HEK293 (cell line): ENCODE measurements around the gene DENND5A.

Experiments
- CTCF ChIA-PET: fragments of 350-600 bp; formaldehyde crosslinking; extraction: SDS; loops from one replicate; lab custom pipeline; 2021; ENCODE audit warnings: antibody characterized with exemption; lab: Yijun Ruan, JAX
- POLR2A ChIA-PET: fragments of 300-600 bp; formaldehyde crosslinking; extraction: SDS; loops from one replicate; lab custom pipeline; 2020; ENCODE audit warnings: antibody characterized with exemption, inconsistent platforms; lab: Yijun Ruan, JAX
- H3K27ac ChIP-seq: fragments of 200-500 bp; sonication (Bioruptor generic); 2 replicates; pipeline ENCODE4 v1.5.1; 2014; ENCODE audit warnings: low read depth, low read length, control low read depth, inconsistent platforms; ENCODE audit errors: extremely low read depth
- H3K36me3 ChIP-seq, 2 experiments: fragments of 200-500 bp in 1 of 2; sonication (Bioruptor generic) in 1 of 2; 1 replicate in 1 of 2; 2 replicates in 1 of 2; pipeline ENCODE4 v1.5.1; 2014 to 2017; ENCODE audit warnings: inconsistent platforms in 2 of 2, low read length in 2 of 2; ENCODE audit not compliant: control insufficient read depth in 2 of 2, insufficient read depth in 1 of 2
- H3K4me1 ChIP-seq: fragments of 200-500 bp; sonication (Bioruptor generic); 2 replicates; pipeline ENCODE4 v1.5.1; 2014; ENCODE audit warnings: mild to moderate bottlenecking, low read length, inconsistent platforms; ENCODE audit not compliant: control insufficient read depth, insufficient read depth
- H3K4me3 ChIP-seq: 2 replicates; pipeline ENCODE4 v1.5.1; 2011; ENCODE audit warnings: low read depth, mild to moderate bottlenecking, control low read depth, low read length, moderate library complexity
- H3K9me3 ChIP-seq: fragments of 200-500 bp; sonication (Bioruptor generic); 2 replicates; pipeline ENCODE4 v1.5.1; 2014; ENCODE audit warnings: low read depth, low read length, inconsistent platforms; ENCODE audit not compliant: control insufficient read depth, insufficient read depth
- BCL11B ChIP-seq: fragments of 450-650 bp; formaldehyde crosslinking; IDR thresholded peaks from 2 replicates; pipeline ENCODE4 v1.5.1; 2016; ENCODE audit warnings: low read depth, missing biosample characterization, missing genetic modification characterization
- FEZF1 ChIP-seq: fragments of 450-650 bp; formaldehyde crosslinking; IDR thresholded peaks from 2 replicates; pipeline ENCODE4 v1.5.1; 2016; ENCODE audit warnings: missing biosample characterization, missing genetic modification characterization
- IKZF3 ChIP-seq: fragments of 450-650 bp; IDR thresholded peaks from 2 replicates; pipeline ENCODE4 v1.5.0; 2018; ENCODE audit warnings: missing biosample characterization, mild to moderate bottlenecking, missing genetic modification characterization, moderate library complexity
- INSM2 ChIP-seq: fragments of 450-650 bp; formaldehyde crosslinking; IDR thresholded peaks from 2 replicates; pipeline ENCODE4 v1.5.1; 2016; ENCODE audit warnings: missing biosample characterization, missing genetic modification characterization
- KLF17 ChIP-seq: fragments of 450-650 bp; formaldehyde crosslinking; IDR thresholded peaks from 2 replicates; pipeline ENCODE4 v1.5.1; 2016; ENCODE audit warnings: missing biosample characterization, missing genetic modification characterization
- SP7 ChIP-seq: fragments of 450-650 bp; formaldehyde crosslinking; IDR thresholded peaks from 2 replicates; pipeline ENCODE4 v1.5.1; 2016; ENCODE audit warnings: missing biosample characterization, missing genetic modification characterization
- WT1 ChIP-seq: fragments of 450-650 bp; formaldehyde crosslinking; IDR thresholded peaks from 2 replicates; pipeline ENCODE4 v1.5.1; 2016; ENCODE audit warnings: missing biosample characterization, missing genetic modification characterization
- ZNF132 ChIP-seq: fragments of 450-650 bp; formaldehyde crosslinking; IDR thresholded peaks from 2 replicates; pipeline ENCODE4 v1.5.1; 2017; ENCODE audit warnings: missing biosample characterization, missing genetic modification characterization, borderline replicate concordance
- ZNF133 ChIP-seq: fragments of 450-650 bp; formaldehyde crosslinking; IDR thresholded peaks from 2 replicates; pipeline ENCODE4 v1.5.1; 2016; ENCODE audit warnings: missing biosample characterization, missing genetic modification characterization
- ZNF138 ChIP-seq: fragments of 450-650 bp; formaldehyde crosslinking; IDR thresholded peaks from 2 replicates; pipeline ENCODE4 v1.5.1; 2016; ENCODE audit warnings: missing biosample characterization, missing genetic modification characterization, borderline replicate concordance
- ZNF214 ChIP-seq: fragments of 450-650 bp; formaldehyde crosslinking; IDR thresholded peaks from 2 replicates; pipeline ENCODE4 v1.5.1; 2017; ENCODE audit warnings: missing biosample characterization, mild to moderate bottlenecking, missing genetic modification characterization, borderline replicate concordance
- ZNF239 ChIP-seq: fragments of 450-650 bp; formaldehyde crosslinking; IDR thresholded peaks from 2 replicates; pipeline ENCODE4 v1.5.1; 2016; ENCODE audit warnings: missing biosample characterization, missing genetic modification characterization
- ZNF292 ChIP-seq: fragments of 450-650 bp; formaldehyde crosslinking; IDR thresholded peaks from 2 replicates; pipeline ENCODE4 v1.5.1; 2016; ENCODE audit warnings: low read depth, missing biosample characterization, missing genetic modification characterization, borderline replicate concordance
- ZNF311 ChIP-seq: fragments of 450-650 bp; formaldehyde crosslinking; IDR thresholded peaks from 2 replicates; pipeline ENCODE4 v1.5.1; 2017; ENCODE audit warnings: missing biosample characterization, missing genetic modification characterization, borderline replicate concordance
- ZNF366 ChIP-seq: fragments of 450-650 bp; formaldehyde crosslinking; conservative IDR thresholded peaks from 2 replicates; pipeline ENCODE4 v1.5.1; 2016; ENCODE audit warnings: missing biosample characterization, missing genetic modification characterization
- ZNF394 ChIP-seq: fragments of 450-650 bp; formaldehyde crosslinking; IDR thresholded peaks from 2 replicates; pipeline ENCODE4 v1.5.1; 2016; ENCODE audit warnings: missing biosample characterization, missing genetic modification characterization, mild to moderate bottlenecking, moderate library complexity, borderline replicate concordance
- ZNF426 ChIP-seq: fragments of 450-650 bp; formaldehyde crosslinking; IDR thresholded peaks from 2 replicates; pipeline ENCODE4 v1.5.1; 2017; ENCODE audit warnings: missing biosample characterization, missing genetic modification characterization, mild to moderate bottlenecking, inconsistent platforms, moderate library complexity
- ZNF473 ChIP-seq: fragments of 450-650 bp; formaldehyde crosslinking; IDR thresholded peaks from 2 replicates; pipeline ENCODE4 v1.5.1; 2017; ENCODE audit warnings: missing biosample characterization, missing genetic modification characterization
- ZNF548 ChIP-seq: fragments of 450-650 bp; formaldehyde crosslinking; IDR thresholded peaks from 2 replicates; pipeline ENCODE4 v1.5.1; 2016; ENCODE audit warnings: missing biosample characterization, missing genetic modification characterization
- ZNF776 ChIP-seq: fragments of 450-650 bp; formaldehyde crosslinking; IDR thresholded peaks from 2 replicates; pipeline ENCODE4 v1.5.0; 2017; ENCODE audit warnings: missing biosample characterization, missing genetic modification characterization, borderline replicate concordance
- ZNF791 ChIP-seq: fragments of 450-650 bp; formaldehyde crosslinking; IDR thresholded peaks from 2 replicates; pipeline ENCODE4 v1.5.1; 2016; ENCODE audit warnings: missing biosample characterization, missing genetic modification characterization
- ZNF843 ChIP-seq: fragments of 450-650 bp; formaldehyde crosslinking; IDR thresholded peaks from 2 replicates; pipeline ENCODE4 v1.5.1; 2016; ENCODE audit warnings: missing biosample characterization, missing genetic modification characterization
- ZSCAN5A ChIP-seq: fragments of 450-650 bp; formaldehyde crosslinking; IDR thresholded peaks from 2 replicates; pipeline ENCODE4 v1.5.1; 2016; ENCODE audit warnings: missing biosample characterization, missing genetic modification characterization
- TF ChIP-seq, protein P1 (sequence below): fragments of 450-650 bp; formaldehyde crosslinking; IDR thresholded peaks from 2 replicates; pipeline ENCODE4 v1.5.1; 2016; ENCODE audit warnings: missing biosample characterization, missing genetic modification characterization, borderline replicate concordance
- TF ChIP-seq, protein P2 (sequence below): fragments of 450-650 bp; formaldehyde crosslinking; IDR thresholded peaks from 2 replicates; pipeline ENCODE4 v1.5.1; 2016; ENCODE audit warnings: missing biosample characterization, missing genetic modification characterization, borderline replicate concordance

The DENND5A gene

GRCh38 chr11:9126636-9127035 lies 138.5 kb downstream of the DENND5A start:
- TF ChIP-seq SP7 (tag by site-specific recombination) (no peak), WT1 (tag by site-specific recombination) (no peak), ZNF843 (tag by site-specific recombination) (no peak), ZNF473 (tag by site-specific recombination) (no peak), FEZF1 (tag by site-specific recombination) (no peak), ZNF791 (tag by site-specific recombination) (no peak), ZNF776 (tag by site-specific recombination) (no peak), ZNF133 (tag by site-specific recombination) (no peak), ZNF366 (tag by site-specific recombination) (no peak), ZNF311 (tag by site-specific recombination) (no peak), ZNF394 (tag by site-specific recombination) (no peak), IKZF3 (tag by site-specific recombination) (no peak), INSM2 (no peak)
- CTCF ChIA-PET, result interaction anchor here (0.8 to 1.7 kb wide), 2 partner anchors 11 to 111 kb away, joined by 4 to 6 read pairs; no protein-coding TSS in a partner anchor
- Histone ChIP-seq H3K9me3 (no peaks in the 10 kb centered on the region), H3K4me3 (no peak overlapping the region), H3K27ac (no peak overlapping the region), H3K36me3 (peaks cover 0 to 9% of the 10 kb centered on the region in 2 experiments; a peak in 1 of 3 replicates), H3K4me1 (no peaks in the 10 kb centered on the region)
- POLR2A ChIA-PET, result no interaction called here

DNA sequence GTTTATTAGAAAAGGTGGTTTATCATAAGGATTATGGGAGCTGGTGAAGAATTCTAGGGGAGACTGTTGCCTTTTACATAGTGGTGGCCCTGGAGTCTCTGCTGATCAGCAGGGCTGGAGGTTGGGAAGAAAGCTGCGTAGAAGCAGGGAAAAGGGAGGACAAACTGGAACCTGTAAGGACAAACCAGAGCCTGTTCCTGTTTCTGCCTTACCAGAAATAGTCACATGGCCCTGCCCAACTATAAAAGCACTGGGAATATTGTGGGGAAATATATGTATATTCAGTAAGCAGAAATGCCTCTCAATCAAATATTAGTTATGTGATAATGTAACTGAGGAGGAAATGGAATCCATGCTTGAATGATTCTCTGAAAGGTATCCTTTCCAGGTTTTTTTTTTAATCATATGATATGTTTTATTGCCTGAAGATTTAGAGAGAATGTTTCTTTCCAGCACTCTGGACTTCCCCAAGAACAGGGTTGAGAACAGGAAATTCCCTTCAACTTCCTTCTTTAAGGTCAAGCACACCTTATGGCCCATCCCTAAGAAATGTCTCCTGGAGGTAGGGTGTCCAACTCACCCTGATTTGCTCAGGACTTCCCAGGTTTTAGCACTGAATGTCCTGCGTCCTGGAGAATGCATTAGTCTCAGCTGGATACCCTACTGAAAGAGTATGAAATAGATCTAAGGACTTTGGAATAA lies 139.8 kb downstream of the DENND5A start:
- ChIA-PET POLR2A (no interaction called here), CTCF (interaction anchor here (0.6 to 1.7 kb wide), 8 partner anchors 8 to 493 kb away, joined by 3 to 7 read pairs (median 4); no protein-coding TSS in a partner anchor)
- H3K4me1 ChIP-seq, result no peaks in the 10 kb centered on the region
- peaks cover 0 to 3% of the 10 kb centered on the region in 2 experiments; a peak in 1 of 3 replicates for H3K36me3 ChIP-seq
- H3K4me3 ChIP-seq, result no peak overlapping the region
- H3K27ac ChIP-seq, result no peak overlapping the region
- no peaks in the 10 kb centered on the region for H3K9me3 ChIP-seq
- TF ChIP-seq ZNF426 (tag by site-specific recombination) (no peak), KLF17 (tag by site-specific recombination) (no peak), ZNF214 (tag by site-specific recombination) (no peak), ZNF138 (tag by site-specific recombination) (no peak), BCL11B (tag by site-specific recombination) (no peak), ZSCAN5A (tag by site-specific recombination) (no peak), ZNF292 (tag by site-specific recombination) (no peak), ZNF473 (tag by site-specific recombination) (no peak), ZNF239 (no peak), ZNF548 (tag by site-specific recombination) (no peak), ZNF132 (no peak)
- TF ChIP-seq, protein P1, sequence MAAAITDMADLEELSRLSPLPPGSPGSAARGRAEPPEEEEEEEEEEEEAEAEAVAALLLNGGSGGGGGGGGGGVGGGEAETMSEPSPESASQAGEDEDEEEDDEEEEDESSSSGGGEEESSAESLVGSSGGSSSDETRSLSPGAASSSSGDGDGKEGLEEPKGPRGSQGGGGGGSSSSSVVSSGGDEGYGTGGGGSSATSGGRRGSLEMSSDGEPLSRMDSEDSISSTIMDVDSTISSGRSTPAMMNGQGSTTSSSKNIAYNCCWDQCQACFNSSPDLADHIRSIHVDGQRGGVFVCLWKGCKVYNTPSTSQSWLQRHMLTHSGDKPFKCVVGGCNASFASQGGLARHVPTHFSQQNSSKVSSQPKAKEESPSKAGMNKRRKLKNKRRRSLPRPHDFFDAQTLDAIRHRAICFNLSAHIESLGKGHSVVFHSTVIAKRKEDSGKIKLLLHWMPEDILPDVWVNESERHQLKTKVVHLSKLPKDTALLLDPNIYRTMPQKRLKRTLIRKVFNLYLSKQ (tag by site-specific recombination), result no peak
- TF ChIP-seq, protein P2, sequence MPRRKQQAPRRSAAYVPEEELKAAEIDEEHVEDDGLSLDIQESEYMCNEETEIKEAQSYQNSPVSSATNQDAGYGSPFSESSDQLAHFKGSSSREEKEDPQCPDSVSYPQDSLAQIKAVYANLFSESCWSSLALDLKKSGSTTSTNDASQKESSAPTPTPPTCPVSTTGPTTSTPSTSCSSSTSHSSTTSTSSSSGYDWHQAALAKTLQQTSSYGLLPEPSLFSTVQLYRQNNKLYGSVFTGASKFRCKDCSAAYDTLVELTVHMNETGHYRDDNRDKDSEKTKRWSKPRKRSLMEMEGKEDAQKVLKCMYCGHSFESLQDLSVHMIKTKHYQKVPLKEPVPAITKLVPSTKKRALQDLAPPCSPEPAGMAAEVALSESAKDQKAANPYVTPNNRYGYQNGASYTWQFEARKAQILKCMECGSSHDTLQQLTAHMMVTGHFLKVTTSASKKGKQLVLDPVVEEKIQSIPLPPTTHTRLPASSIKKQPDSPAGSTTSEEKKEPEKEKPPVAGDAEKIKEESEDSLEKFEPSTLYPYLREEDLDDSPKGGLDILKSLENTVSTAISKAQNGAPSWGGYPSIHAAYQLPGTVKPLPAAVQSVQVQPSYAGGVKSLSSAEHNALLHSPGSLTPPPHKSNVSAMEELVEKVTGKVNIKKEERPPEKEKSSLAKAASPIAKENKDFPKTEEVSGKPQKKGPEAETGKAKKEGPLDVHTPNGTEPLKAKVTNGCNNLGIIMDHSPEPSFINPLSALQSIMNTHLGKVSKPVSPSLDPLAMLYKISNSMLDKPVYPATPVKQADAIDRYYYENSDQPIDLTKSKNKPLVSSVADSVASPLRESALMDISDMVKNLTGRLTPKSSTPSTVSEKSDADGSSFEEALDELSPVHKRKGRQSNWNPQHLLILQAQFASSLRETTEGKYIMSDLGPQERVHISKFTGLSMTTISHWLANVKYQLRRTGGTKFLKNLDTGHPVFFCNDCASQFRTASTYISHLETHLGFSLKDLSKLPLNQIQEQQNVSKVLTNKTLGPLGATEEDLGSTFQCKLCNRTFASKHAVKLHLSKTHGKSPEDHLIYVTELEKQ (tag by site-specific recombination), result no peak
- TF ChIP-seq, all 188 proteins: peak for 0
